ENCODE results near the gene INPP1. TPM values are rescaled to one million over a fixed set of nuclear protein-coding genes. Genes with fewer than 3 reads are reported as not detected.

INPP1 gene
- total RNA-seq, 1 donor from 2014 or later = 11.0 TPM

GRCh38 chr2:190405995-190406394 is 62.6 kb downstream of the INPP1 start:
- no peak for FAIRE-seq
- DNase-seq (ENCODE audit: low spot score in 2 of 2) = no peak

- no peak for FAIRE-seq
- no peak for DNase-seq (ENCODE audit: low spot score in 2 of 2)
Measured at GRCh38 chr2:190406805-190407204, 63.4 kb downstream of the INPP1 start.

GRCh38 chr2:190407246-190407661 is 63.9 kb downstream of the INPP1 start:
- FAIRE-seq = no peak
- DNase-seq (ENCODE audit: low spot score in 2 of 2) = no peak

- DNase-seq (ENCODE audit: low spot score in 2 of 2) (peak; percentile 48 to 68), FAIRE-seq (no peak)
Measured at GRCh38 chr2:190407662-190408537, 64.5 kb downstream of the INPP1 start, which contains the start of gene MFSD6. MFSD6 (plus strand) TSS chr2:190408355; CDS start chr2:190436030, 27,675 bp downstream.

- DNase-seq (ENCODE audit: low spot score in 2 of 2) (peak; percentile 73 to 81), FAIRE-seq (no peak)
Measured at GRCh38 chr2:190408538-190409271, 65.3 kb downstream of the INPP1 start.

- no peak for FAIRE-seq
- DNase-seq (ENCODE audit: low spot score in 2 of 2) = no peak
Measured at GRCh38 chr2:190409616-190410015, 66.2 kb downstream of the INPP1 start.

- FAIRE-seq (no peak), DNase-seq (ENCODE audit: low spot score in 2 of 2) (no peak)
Measured at GRCh38 chr2:190410166-190410565, 66.8 kb downstream of the INPP1 start.

GRCh38 chr2:190412966-190413365 is 69.6 kb downstream of the INPP1 start:
- no peak for FAIRE-seq
- DNase-seq (ENCODE audit: low spot score in 2 of 2) = no peak

GRCh38 chr2:190413421-190413820 is 70.0 kb downstream of the INPP1 start:
- no peak for DNase-seq (ENCODE audit: low spot score in 2 of 2)
- FAIRE-seq = no peak

GRCh38 chr2:190415251-190415650 is 71.9 kb downstream of the INPP1 start:
- FAIRE-seq = no peak
- DNase-seq (ENCODE audit: low spot score in 2 of 2) = no peak

GRCh38 chr2:190415794-190416775 is 72.7 kb downstream of the INPP1 start:
- FAIRE-seq (no peak), DNase-seq (ENCODE audit: low spot score in 2 of 2) (no peak)

- DNase-seq (ENCODE audit: low spot score in 2 of 2) (no peak), FAIRE-seq (no peak)
Measured at GRCh38 chr2:190417045-190417842, 73.9 kb downstream of the INPP1 start.

GRCh38 chr2:190418727-190419126 is 75.3 kb downstream of the INPP1 start:
- FAIRE-seq (no peak), DNase-seq (ENCODE audit: low spot score in 2 of 2) (no peak)

- FAIRE-seq = peak; percentile 52
- DNase-seq (ENCODE audit: low spot score in 2 of 2) = no peak
Measured at GRCh38 chr2:190420801-190421200, 77.4 kb downstream of the INPP1 start.

Other genes with a start within 250 kb of the INPP1 start
- gene HIBCH, start 23.8 kb upstream of the INPP1 start, total RNA-seq = 11.0 TPM
- gene MFSD6, start 64.8 kb downstream of the INPP1 start, total RNA-seq = 35.5 TPM
- 2.4 TPM for gene NEMP2, start 191.1 kb downstream of the INPP1 start, total RNA-seq

Data from frontal cortex (tissue), 4 donors.